ENCODE measurements around the gene RASSF10.

GRCh38 chr11:12963051-12963450 is 46.1 kb upstream of the RASSF10 start:
- TF ChIP-seq ATF3 (CRISPR knock-in tag; conservative IDR thresholded peaks at IDR 0.05) (no peak), SP1 (CRISPR knock-in tag; conservative IDR thresholded peaks at IDR 0.05) (no peak), CTCF (IDR thresholded peaks at IDR 0.05) (no peak), USF1 (CRISPR knock-in tag; IDR thresholded peaks at IDR 0.05) (no peak), FOXJ3 (CRISPR knock-in tag; IDR thresholded peaks at IDR 0.05; ENCODE audit: borderline replicate concordance) (no peak), AR (CRISPR knock-in tag; IDR thresholded peaks at IDR 0.05) (no peak), ZSCAN18 (CRISPR knock-in tag; IDR thresholded peaks at IDR 0.05) (no peak), ZNF138 (CRISPR knock-in tag; conservative IDR thresholded peaks at IDR 0.05) (no peak)
